T-helper 1 cell (primary cell): ENCODE results near the gene GLG1.
"Not testable (repeated sequence)": the region's sequence is repeated elsewhere in the genome, so short reads cannot be mapped to it uniquely, and the experiment has no call there.

Experiments
- DNase-seq, 5 donors: peaks; one replicate each; pipeline ENCODE4 v3.0.0-alpha.2; 2012 to 2020

GLG1 gene

GRCh38 chr16:74468807-74469525, 137.9 kb downstream of the GLG1 start:
- no peak for DNase-seq

- DNase-seq, result peak in 1 of 5 donors; percentile 71
Observed at GRCh38 chr16:74466872-74467271, 140.0 kb downstream of the GLG1 start.

- no peak for DNase-seq
Observed at GRCh38 chr16:74465851-74466685, 140.8 kb downstream of the GLG1 start.

GRCh38 chr16:74465281-74465680, 141.6 kb downstream of the GLG1 start:
- DNase-seq, result no peak

GRCh38 chr16:74463888-74464287, 143.0 kb downstream of the GLG1 start:
- DNase-seq, result no peak

- DNase-seq, result no peak
Observed at GRCh38 chr16:74462361-74462760, 144.6 kb downstream of the GLG1 start.

- DNase-seq, result no peak
Observed at GRCh38 chr16:74461826-74462225, 145.1 kb downstream of the GLG1 start.

GRCh38 chr16:74460542-74460941, 146.4 kb downstream of the GLG1 start:
- DNase-seq, result no peak

- no peak for DNase-seq
Observed at GRCh38 chr16:74456290-74456625, 150.7 kb downstream of the GLG1 start.

- DNase-seq, result no peak
Observed at GRCh38 chr16:74455619-74456289, 151.2 kb downstream of the GLG1 start.

- DNase-seq, result no peak
Observed at GRCh38 chr16:74455213-74455612, 151.7 kb downstream of the GLG1 start.

GRCh38 chr16:74451951-74452758, 154.8 kb downstream of the GLG1 start:
- DNase-seq, result no peak

- DNase-seq, result no peak
Observed at GRCh38 chr16:74450967-74451760, 155.8 kb downstream of the GLG1 start.

GRCh38 chr16:74450236-74450635, 156.7 kb downstream of the GLG1 start:
- no peak for DNase-seq

GRCh38 chr16:74449470-74449869, 157.4 kb downstream of the GLG1 start:
- no peak for DNase-seq

- no peak for DNase-seq
Observed at GRCh38 chr16:74448990-74449389, 157.9 kb downstream of the GLG1 start.

- DNase-seq, result no peak
Observed at GRCh38 chr16:74447578-74447977, 159.3 kb downstream of the GLG1 start.

GRCh38 chr16:74446866-74447265, 160.0 kb downstream of the GLG1 start:
- DNase-seq, result no peak

- DNase-seq, result not testable (repeated sequence)
Observed at GRCh38 chr16:74443624-74444346, 163.1 kb downstream of the GLG1 start.

- no peak for DNase-seq
Observed at GRCh38 chr16:74439685-74440084, 167.2 kb downstream of the GLG1 start.

GRCh38 chr16:74438492-74438979, 168.4 kb downstream of the GLG1 start:
- peak in 1 of 5 donors; percentile 78 for DNase-seq
